AG09309 (cell line): Measurements from ENCODE around the gene FBH1.
"Not testable (repeated sequence)": the region's sequence is repeated elsewhere in the genome, so short reads cannot be mapped to it uniquely, and the experiment has no call there.

Experiments
- DNase-seq: peaks from one replicate; pipeline ENCODE4 v3.0.0-alpha.2; 2010; ENCODE audit warnings: low read depth
- H3K4me3 ChIP-seq: 2 replicates; pipeline ENCODE4 v1.5.1; 2011; ENCODE audit warnings: mild to moderate bottlenecking, low read depth, low read length, moderate library complexity; ENCODE audit not compliant: control insufficient read depth
- CTCF ChIP-seq: IDR thresholded peaks from 2 replicates; pipeline ENCODE4 v1.5.1; 2011; ENCODE audit warnings: mild to moderate bottlenecking, low read depth, low read length, inconsistent platforms; ENCODE audit not compliant: insufficient read depth, control insufficient read depth; ENCODE audit errors: missing control alignments

The FBH1 gene

DNA sequence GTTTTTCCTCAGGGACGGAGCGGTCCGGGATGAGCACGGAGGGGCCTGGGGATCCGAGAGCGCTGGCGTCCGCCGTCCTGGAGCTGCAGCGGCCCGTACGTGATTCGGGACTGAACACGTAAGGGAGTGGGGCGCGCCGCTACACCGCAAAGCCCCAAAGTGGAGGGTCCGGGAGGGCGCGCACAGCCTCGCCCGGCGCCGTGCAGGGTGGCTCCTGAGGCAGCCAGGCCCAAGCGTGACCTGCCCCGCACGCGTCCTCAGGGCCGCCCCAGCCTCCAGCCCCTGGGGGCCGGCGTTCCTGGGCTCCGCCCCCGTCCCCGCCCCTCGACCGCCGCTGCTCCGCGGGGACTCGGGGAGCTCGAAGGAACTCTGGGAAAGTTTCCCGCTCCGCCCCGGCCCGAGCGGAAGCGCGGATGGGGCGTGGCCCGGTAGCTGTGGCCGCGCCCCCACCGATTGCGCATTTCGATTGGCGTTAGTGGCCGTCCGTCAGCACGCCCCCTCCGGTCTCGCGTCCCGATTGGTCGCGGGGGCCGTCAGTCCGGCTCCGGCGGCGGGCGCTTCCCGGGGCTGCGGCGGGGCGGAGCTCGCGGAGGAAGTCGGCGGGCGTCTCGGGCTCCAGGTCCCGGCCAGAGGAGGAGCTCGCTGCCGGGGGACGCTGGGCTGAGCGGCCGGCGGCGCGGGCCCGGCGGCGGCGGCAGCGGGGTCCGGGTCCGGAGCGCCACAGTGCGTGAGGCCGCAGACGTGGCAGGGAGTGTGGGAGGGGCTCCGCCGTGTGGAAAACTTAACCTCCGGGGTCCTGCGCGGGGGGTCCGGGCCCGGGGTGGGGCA is at the start of gene FBH1, which contains the start of gene ANKRD16:
Gene FBH1 (plus strand): TSS at position 620 of the 828 bp plus-strand sequence. CDS start 103 bp downstream, at position 723.
Gene ANKRD16 (minus strand): TSS at position 270 of the 828 bp plus-strand sequence. CDS start 539 bp downstream, outside the sequence.
- peak; percentile 98 for DNase-seq
- no peak for TF ChIP-seq CTCF
- H3K4me3 ChIP-seq, result peak within 1 kb of the TSS; percentile 71

- no peak for DNase-seq
- no peak for TF ChIP-seq CTCF
- no peak overlapping the region for H3K4me3 ChIP-seq
Measured at GRCh38 chr10:5840314-5841307, 49.4 kb upstream of the FBH1 start.

DNA sequence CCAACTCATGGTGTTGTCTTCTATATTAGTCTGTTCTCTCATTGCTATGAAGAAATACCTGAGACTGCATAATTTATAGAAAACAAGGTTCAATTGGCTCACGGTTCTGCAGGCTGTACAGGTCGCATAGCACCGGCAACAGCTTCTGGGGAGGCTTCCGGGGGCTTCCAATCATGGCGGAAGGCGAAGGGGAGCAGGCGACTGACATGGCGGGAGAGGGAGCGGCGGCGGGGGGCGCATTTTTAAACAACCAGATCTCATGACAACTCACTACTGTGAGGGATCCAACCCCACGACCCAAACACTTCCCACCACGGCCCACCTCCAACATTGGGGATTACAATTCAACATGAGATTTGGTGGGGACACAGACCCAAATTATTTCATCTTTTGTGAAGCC is 48.1 kb upstream of the FBH1 start:
- H3K4me3 ChIP-seq, result no peak overlapping the region
- DNase-seq, result no peak

DNA sequence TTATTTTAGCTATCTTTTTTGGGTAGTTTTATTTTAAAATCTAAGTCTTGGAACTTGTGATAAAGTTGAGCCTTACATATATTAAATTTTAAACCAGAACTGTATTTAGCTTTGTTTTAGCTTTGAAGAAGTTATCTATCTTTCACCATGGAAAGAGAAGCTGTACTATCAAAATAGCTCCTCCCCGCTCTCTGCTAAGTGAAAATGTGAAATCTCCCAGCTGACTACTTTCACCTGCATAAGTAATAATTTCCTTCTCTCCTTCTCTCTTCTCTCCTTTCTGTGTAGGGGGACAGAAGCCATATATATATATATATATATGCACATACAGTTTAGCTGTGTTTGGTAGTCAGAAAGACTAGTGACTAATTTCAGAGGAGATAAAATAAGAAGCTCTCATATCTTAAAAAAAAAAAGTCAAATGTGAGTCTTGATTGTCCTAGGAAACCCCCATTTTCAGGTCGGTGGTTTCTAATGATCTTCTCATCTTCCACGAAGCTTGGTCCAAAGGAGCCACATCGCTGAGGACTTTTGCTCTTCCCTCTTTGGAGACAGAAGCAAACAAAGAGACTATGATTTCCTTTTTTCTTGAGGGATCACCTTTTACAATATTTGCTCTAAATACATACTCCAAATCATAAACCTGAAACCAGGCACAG is 46.2 kb upstream of the FBH1 start:
- TF ChIP-seq CTCF, result no peak
- DNase-seq, result no peak
- H3K4me3 ChIP-seq, result no peak overlapping the region

More for the DNA sequence above, 48.1 kb upstream of the FBH1 start:
- TF ChIP-seq CTCF, result no peak

DNA sequence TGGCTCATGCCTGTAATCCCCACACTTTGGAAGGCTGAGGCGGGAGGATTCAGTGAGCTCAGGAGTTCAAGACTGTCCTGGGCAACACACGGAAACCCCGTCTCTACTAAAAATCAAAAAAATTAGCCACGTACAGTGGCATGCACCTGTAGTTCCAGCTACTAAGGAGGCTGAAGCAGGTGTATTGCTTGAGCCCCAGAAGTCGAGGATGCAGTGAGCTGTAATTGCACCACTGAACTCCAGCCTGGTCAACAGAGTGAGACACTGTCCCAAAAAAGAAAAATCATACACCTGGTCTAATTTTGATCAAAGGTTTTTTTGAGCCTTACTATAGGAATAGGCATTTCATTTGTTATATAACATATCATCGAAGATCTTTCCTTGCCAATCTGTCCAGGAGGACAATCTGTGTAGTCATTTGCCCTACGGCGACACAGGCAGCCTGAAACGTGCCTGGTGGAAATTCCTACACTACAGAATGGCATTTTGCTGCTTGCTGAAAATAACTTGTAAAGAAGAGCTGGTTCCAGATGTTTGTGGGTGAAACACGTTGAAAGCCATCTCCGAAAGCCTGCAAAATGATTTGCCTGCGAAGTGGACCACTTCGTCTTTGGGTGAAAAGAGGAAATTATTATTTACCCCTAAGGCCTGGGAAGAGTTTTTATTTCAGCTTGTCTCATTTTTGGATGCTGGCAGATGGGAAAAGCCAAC is 45.5 kb upstream of the FBH1 start:
- H3K4me3 ChIP-seq, result no peak overlapping the region
- TF ChIP-seq CTCF, result no peak
- peak; percentile 20 for DNase-seq

DNA sequence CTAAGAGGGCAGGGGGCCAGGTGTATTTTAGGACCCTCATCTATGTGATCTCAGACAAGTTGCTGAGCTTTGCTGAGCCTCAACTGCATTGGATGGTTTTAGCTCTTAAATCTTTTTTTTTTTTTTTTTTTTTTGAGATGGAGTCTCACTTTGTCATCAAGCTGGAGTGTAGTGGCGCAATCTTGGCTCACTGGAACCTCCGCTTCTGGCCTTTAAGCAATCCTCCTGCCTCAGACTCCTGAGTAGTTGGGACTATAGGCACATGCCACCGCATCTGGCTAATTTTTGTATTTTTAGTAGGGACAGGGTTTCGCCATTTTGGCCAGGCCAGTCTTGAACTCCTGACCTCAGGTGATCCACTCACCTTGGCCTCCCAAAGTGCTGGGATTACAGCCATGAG is 43.4 kb upstream of the FBH1 start:
- H3K4me3 ChIP-seq, DNase-seq: not testable (repeated sequence)
